Upper lobe of left lung (tissue), 4 donors: ENCODE measurements around the gene OGDHL.

Experiments
- EP300 ChIP-seq, 4 donors: sonication (generic); formaldehyde crosslinking; IDR thresholded peaks; one replicate each; pipeline ENCODE4 v1.5.1; 2017; ENCODE audit warnings: antibody characterized with exemption in 4 of 4, control low read depth in 2 of 4
- POLR2A ChIP-seq, 4 donors: fragments of 450-650 bp; IDR thresholded peaks; one replicate each; pipeline ENCODE4 v1.5.1; 2016 to 2017; ENCODE audit warnings: antibody characterized with exemption in 4 of 4, mild to moderate bottlenecking in 2 of 4
- POLR2AphosphoS5 ChIP-seq, 2 donors: sonication (generic); formaldehyde crosslinking; IDR thresholded peaks; one replicate each; pipeline ENCODE4 v1.5.1; 2017; ENCODE audit warnings: antibody characterized with exemption in 2 of 2
- TF ChIP-seq, protein P1 (sequence below), 6 experiments: fragments of 450-650 bp in 4 of 6; fragments of 200-600 bp in 2 of 6; sonication (generic) in 2 of 6; IDR thresholded peaks; one replicate each; pipeline ENCODE4 v1.5.1; 2016 to 2019; ENCODE audit warnings: antibody characterized with exemption in 6 of 6

DNA sequence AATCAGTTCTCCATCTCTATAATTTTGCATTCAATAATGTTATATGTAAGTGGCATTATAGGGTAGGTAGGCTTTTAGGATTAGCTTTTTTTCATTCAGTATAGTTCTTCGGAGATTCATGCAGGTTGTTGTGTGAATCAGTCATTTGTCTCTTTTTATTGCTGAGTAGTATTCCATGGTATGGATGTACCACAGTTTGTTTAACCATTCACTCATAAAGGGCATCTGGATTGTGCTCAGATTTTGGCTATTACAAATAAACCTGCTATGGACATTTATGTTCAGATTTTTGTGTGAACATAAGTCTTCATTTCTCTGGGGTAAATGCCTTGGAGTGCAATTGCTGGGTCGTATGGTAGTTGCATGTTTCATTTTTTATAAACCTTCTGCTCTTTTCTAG lies 4.4 kb upstream of the OGDHL start:
- TF ChIP-seq, protein P1, sequence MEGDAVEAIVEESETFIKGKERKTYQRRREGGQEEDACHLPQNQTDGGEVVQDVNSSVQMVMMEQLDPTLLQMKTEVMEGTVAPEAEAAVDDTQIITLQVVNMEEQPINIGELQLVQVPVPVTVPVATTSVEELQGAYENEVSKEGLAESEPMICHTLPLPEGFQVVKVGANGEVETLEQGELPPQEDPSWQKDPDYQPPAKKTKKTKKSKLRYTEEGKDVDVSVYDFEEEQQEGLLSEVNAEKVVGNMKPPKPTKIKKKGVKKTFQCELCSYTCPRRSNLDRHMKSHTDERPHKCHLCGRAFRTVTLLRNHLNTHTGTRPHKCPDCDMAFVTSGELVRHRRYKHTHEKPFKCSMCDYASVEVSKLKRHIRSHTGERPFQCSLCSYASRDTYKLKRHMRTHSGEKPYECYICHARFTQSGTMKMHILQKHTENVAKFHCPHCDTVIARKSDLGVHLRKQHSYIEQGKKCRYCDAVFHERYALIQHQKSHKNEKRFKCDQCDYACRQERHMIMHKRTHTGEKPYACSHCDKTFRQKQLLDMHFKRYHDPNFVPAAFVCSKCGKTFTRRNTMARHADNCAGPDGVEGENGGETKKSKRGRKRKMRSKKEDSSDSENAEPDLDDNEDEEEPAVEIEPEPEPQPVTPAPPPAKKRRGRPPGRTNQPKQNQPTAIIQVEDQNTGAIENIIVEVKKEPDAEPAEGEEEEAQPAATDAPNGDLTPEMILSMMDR (IDR thresholded peaks at IDR 0.05) = no peak
- TF ChIP-seq POLR2A (IDR thresholded peaks at IDR 0.05) (no peak), EP300 (IDR thresholded peaks at IDR 0.05) (no peak), POLR2AphosphoS5 (IDR thresholded peaks at IDR 0.05) (no peak)
